Stimulated activated naive CD8-positive, alpha-beta T cell treated with anti-CD3 and anti-CD28 coated beads, Interleukin-15, amount 100 ng/mL, for 72 hours (primary cell): ENCODE data around the gene HAGHL.
"Not testable (repeated sequence)": the region's sequence is repeated elsewhere in the genome, so short reads cannot be mapped to it uniquely, and the experiment has no call there.

Experiments
- ATAC-seq: fragments of 150-1000 bp; cut with Tn5 transposase; 2 replicates; pipeline ENCODE4 v1.10.0; 2021; ENCODE audit warnings: mild to moderate bottlenecking, moderate library complexity
- DNase-seq, 2 donors: peaks; one replicate each; pipeline ENCODE4 v3.0.0; 2021 to 2022
- H3K27ac Mint-ChIP-seq, 2 donors: one replicate each; pipeline ENCODE4 v1.8.0; 2022; ENCODE audit warnings: mild to moderate bottlenecking in 2 of 2, mixed read lengths in 2 of 2, moderate library complexity in 2 of 2
- H3K27me3 Mint-ChIP-seq: one replicate; pipeline ENCODE4 v1.8.0; 2022; ENCODE audit warnings: mixed read lengths
- H3K4me1 Mint-ChIP-seq: one replicate; pipeline ENCODE4 v1.8.0; 2022; ENCODE audit warnings: mild to moderate bottlenecking, mixed read lengths
- H3K4me3 Mint-ChIP-seq, 2 donors: one replicate each; pipeline ENCODE4 v1.8.0; 2022; ENCODE audit warnings: mild to moderate bottlenecking in 2 of 2, mixed read lengths in 2 of 2, moderate library complexity in 1 of 2
- H3K9me3 Mint-ChIP-seq, 2 donors: one replicate each; pipeline ENCODE4 v1.8.0; 2022; ENCODE audit warnings: mixed read lengths in 2 of 2

The HAGHL gene

GRCh38 chr16:745739-746138 is 18.8 kb downstream of the HAGHL start:
- H3K4me3 Mint-ChIP-seq: no peak overlapping the region
- ATAC-seq (no peak), DNase-seq (no peak)
- H3K27ac Mint-ChIP-seq: no peak overlapping the region
- H3K4me1 Mint-ChIP-seq: no peaks in the 10 kb centered on the region
- no peaks in the 10 kb centered on the region for H3K27me3 Mint-ChIP-seq
- H3K9me3 Mint-ChIP-seq: no peaks in the 10 kb centered on the region

- Mint-ChIP-seq H3K4me3 (no peak overlapping the region), H3K4me1 (no peaks in the 10 kb centered on the region), H3K27ac (no peak overlapping the region), H3K27me3 (no peaks in the 10 kb centered on the region), H3K9me3 (no peaks in the 10 kb centered on the region)
- DNase-seq (no peak), ATAC-seq (no peak)
Measured at GRCh38 chr16:746637-747036, 19.7 kb downstream of the HAGHL start.

GRCh38 chr16:747978-748746 is 21.3 kb downstream of the HAGHL start:
- DNase-seq (no peak), ATAC-seq (no peak)
- Mint-ChIP-seq H3K27ac (no peak overlapping the region), H3K9me3 (no peaks in the 10 kb centered on the region), H3K4me1 (no peaks in the 10 kb centered on the region), H3K27me3 (no peaks in the 10 kb centered on the region), H3K4me3 (no peak overlapping the region)

- Mint-ChIP-seq H3K27me3 (no peaks in the 10 kb centered on the region), H3K4me1 (no peaks in the 10 kb centered on the region), H3K9me3 (no peaks in the 10 kb centered on the region), H3K4me3 (no peak overlapping the region), H3K27ac (no peak overlapping the region)
- no peak for DNase-seq
- no peak for ATAC-seq
Measured at GRCh38 chr16:749010-749409, 22.1 kb downstream of the HAGHL start.

GRCh38 chr16:750485-750884 is 23.6 kb downstream of the HAGHL start:
- DNase-seq (no peak), ATAC-seq (no peak)
- no peak overlapping the region for H3K4me3 Mint-ChIP-seq
- no peaks in the 10 kb centered on the region for H3K27me3 Mint-ChIP-seq
- no peak overlapping the region for H3K27ac Mint-ChIP-seq
- no peaks in the 10 kb centered on the region for H3K9me3 Mint-ChIP-seq
- no peaks in the 10 kb centered on the region for H3K4me1 Mint-ChIP-seq

GRCh38 chr16:751152-752006 is 24.5 kb downstream of the HAGHL start:
- DNase-seq: no peak
- no peak overlapping the region for H3K27ac Mint-ChIP-seq
- no peak overlapping the region for H3K4me3 Mint-ChIP-seq
- no peaks in the 10 kb centered on the region for H3K9me3 Mint-ChIP-seq
- H3K27me3 Mint-ChIP-seq: peaks cover 2% of the 10 kb centered on the region
- no peak for ATAC-seq
- no peaks in the 10 kb centered on the region for H3K4me1 Mint-ChIP-seq

GRCh38 chr16:752007-752312 is 25.1 kb downstream of the HAGHL start:
- Mint-ChIP-seq H3K27ac (no peak overlapping the region), H3K27me3 (peaks cover 8% of the 10 kb centered on the region), H3K4me3 (no peak overlapping the region), H3K9me3 (no peaks in the 10 kb centered on the region), H3K4me1 (no peaks in the 10 kb centered on the region)
- no peak for DNase-seq
- ATAC-seq: no peak

- DNase-seq, H3K27ac Mint-ChIP-seq, ATAC-seq, H3K9me3 Mint-ChIP-seq, H3K4me1 Mint-ChIP-seq, H3K4me3 Mint-ChIP-seq: not testable (repeated sequence)
- peaks cover 20% of the 10 kb centered on the region for H3K27me3 Mint-ChIP-seq
Measured at GRCh38 chr16:754121-754607, 27.3 kb downstream of the HAGHL start.

GRCh38 chr16:754656-755055 is 27.8 kb downstream of the HAGHL start:
- no peaks in the 10 kb centered on the region for H3K9me3 Mint-ChIP-seq
- H3K4me3 Mint-ChIP-seq: no peak overlapping the region
- ATAC-seq (no peak), DNase-seq (no peak)
- H3K27ac Mint-ChIP-seq: no peak overlapping the region
- H3K4me1 Mint-ChIP-seq: peaks cover 6% of the 10 kb centered on the region
- H3K27me3 Mint-ChIP-seq: peaks cover 20% of the 10 kb centered on the region

- H3K27me3 Mint-ChIP-seq: peaks cover 20% of the 10 kb centered on the region
- H3K4me3 Mint-ChIP-seq: no peak overlapping the region
- no peaks in the 10 kb centered on the region for H3K9me3 Mint-ChIP-seq
- H3K4me1 Mint-ChIP-seq: peaks cover 6% of the 10 kb centered on the region
- ATAC-seq (no peak), DNase-seq (no peak)
- no peak overlapping the region for H3K27ac Mint-ChIP-seq
Measured at GRCh38 chr16:756428-756827, 29.5 kb downstream of the HAGHL start.

- no peaks in the 10 kb centered on the region for H3K9me3 Mint-ChIP-seq
- DNase-seq (no peak), ATAC-seq (no peak)
- no peak overlapping the region for H3K4me3 Mint-ChIP-seq
- no peak overlapping the region for H3K27ac Mint-ChIP-seq
- peaks cover 20% of the 10 kb centered on the region for H3K27me3 Mint-ChIP-seq
- peaks cover 6% of the 10 kb centered on the region for H3K4me1 Mint-ChIP-seq
Measured at GRCh38 chr16:759110-759910, 32.4 kb downstream of the HAGHL start.

GRCh38 chr16:760065-760464 is 33.2 kb downstream of the HAGHL start:
- Mint-ChIP-seq H3K4me3 (no peak overlapping the region), H3K4me1 (peaks cover 6% of the 10 kb centered on the region), H3K27me3 (peaks cover 20% of the 10 kb centered on the region), H3K27ac (no peak overlapping the region), H3K9me3 (no peaks in the 10 kb centered on the region)
- ATAC-seq (no peak), DNase-seq (no peak)

- H3K9me3 Mint-ChIP-seq: no peaks in the 10 kb centered on the region
- H3K27ac Mint-ChIP-seq: no peak within 1 kb of the TSS
- peaks cover 6% of the 10 kb centered on the region for H3K4me1 Mint-ChIP-seq
- peaks cover 20% of the 10 kb centered on the region for H3K27me3 Mint-ChIP-seq
- H3K4me3 Mint-ChIP-seq: no peak within 1 kb of the TSS
- ATAC-seq (no peak), DNase-seq (no peak)
Measured at GRCh38 chr16:760545-761343, 33.8 kb downstream of the HAGHL start, which contains the start of gene MSLN. Gene MSLN, plus strand, starts transcription at chr16:760734. Its CDS starts 1,947 bp downstream, at chr16:762681.

- Mint-ChIP-seq H3K27ac (no peak overlapping the region), H3K27me3 (peaks cover 13% of the 10 kb centered on the region), H3K9me3 (no peaks in the 10 kb centered on the region), H3K4me3 (no peak overlapping the region), H3K4me1 (peaks cover 6% of the 10 kb centered on the region)
- no peak for ATAC-seq
- no peak for DNase-seq
Measured at GRCh38 chr16:761625-762513, 35.0 kb downstream of the HAGHL start.
